IMR-90 (cell line): ENCODE results near the gene PCGF2. TPM values are rescaled to one million over a fixed set of nuclear protein-coding genes. Genes with fewer than 3 reads are reported as not detected.

Experiments used
- ATAC-seq: fragments of 200-7000 bp; cut with Tn5 transposase; 2 replicates; pipeline ENCODE4 v1.9.1; 2020; ENCODE audit warnings: low read depth, mild to moderate bottlenecking, moderate library complexity
- BruUV-seq: library from RNA; stranded (reverse); fragments of 400-500 nt; replicated peaks from 2 replicates; lab custom pipeline; 2021; lab: Mats Ljungman, UMichigan
- CTCF ChIA-PET: fragments of 300-600 bp; formaldehyde crosslinking; extraction: SDS; loops from one replicate; lab custom pipeline; 2021; ENCODE audit warnings: antibody characterized with exemption; lab: Yijun Ruan, JAX
- POLR2A ChIA-PET: fragments of 300-600 bp; sonication (Branson Sonifier 250); formaldehyde crosslinking; loops from one replicate; lab custom pipeline; 2022; ENCODE audit warnings: antibody characterized with exemption; ENCODE audit not compliant: unreplicated experiment; lab: Charles Lee
- DNase-seq: peaks from one replicate; pipeline ENCODE4 v3.0.0; 2013
- H2AFZ ChIP-seq: replicated peaks from 2 replicates; pipeline ENCODE3; 2013; ENCODE audit warnings: low read length, mild to moderate bottlenecking; ENCODE audit not compliant: poor library complexity
- H2AK5ac ChIP-seq: 2 replicates; pipeline ENCODE4 v1.6.1; 2013; ENCODE audit warnings: low read depth, low read length, inconsistent platforms
- H2AK9ac ChIP-seq: replicated peaks from 2 replicates; pipeline ENCODE3; 2013; ENCODE audit warnings: mild to moderate bottlenecking, low read depth, low read length, moderate library complexity; ENCODE audit not compliant: poor library complexity
- H2BK120ac ChIP-seq: 2 replicates; pipeline ENCODE4 v1.6.1; 2013; ENCODE audit warnings: low read depth, low read length, inconsistent platforms
- H2BK15ac ChIP-seq: 3 replicates; pipeline ENCODE4 v1.6.1; 2013; ENCODE audit warnings: low read depth, low read length, inconsistent platforms
- H2BK20ac ChIP-seq: 2 replicates; pipeline ENCODE4 v1.6.1; 2013; ENCODE audit warnings: low read depth, mild to moderate bottlenecking, inconsistent platforms, low read length, moderate library complexity
- H2BK5ac ChIP-seq: 2 replicates; pipeline ENCODE4 v1.6.1; 2013; ENCODE audit warnings: mild to moderate bottlenecking, low read depth, low read length, inconsistent platforms; ENCODE audit not compliant: poor library complexity, severe bottlenecking
- H3K14ac ChIP-seq: replicated peaks from 2 replicates; pipeline ENCODE4 v1.6.1; 2013; ENCODE audit warnings: low read depth, low read length, inconsistent platforms
- H3K18ac ChIP-seq: 2 replicates; pipeline ENCODE4 v1.6.1; 2013; ENCODE audit warnings: low read depth, low read length, control low read depth
- H3K23ac ChIP-seq: 2 replicates; pipeline ENCODE4 v1.6.1; 2013; ENCODE audit warnings: low read depth, low read length, inconsistent platforms
- H3K27ac ChIP-seq: 2 replicates; pipeline ENCODE4 v1.5.1; 2013; ENCODE audit warnings: mild to moderate bottlenecking, control low read depth, low read length; ENCODE audit not compliant: insufficient read depth
- H3K27me3 ChIP-seq: 2 replicates; pipeline ENCODE4 v1.6.1; 2013; ENCODE audit warnings: low read length; ENCODE audit not compliant: control insufficient read depth, insufficient read depth
- H3K36me3 ChIP-seq: 2 replicates; pipeline ENCODE4 v1.6.1; 2013; ENCODE audit warnings: low read length, mixed read lengths; ENCODE audit not compliant: control insufficient read depth, insufficient read depth
- H3K4ac ChIP-seq: 2 replicates; pipeline ENCODE4 v1.6.1; 2013; ENCODE audit warnings: low read depth, low read length, inconsistent platforms
- H3K4me1 ChIP-seq: 2 replicates; pipeline ENCODE4 v1.6.1; 2013; ENCODE audit warnings: low read length, mixed read lengths; ENCODE audit not compliant: control insufficient read depth, insufficient read depth
- H3K4me2 ChIP-seq: 2 replicates; pipeline ENCODE4 v1.6.1; 2013; ENCODE audit warnings: low read depth, mild to moderate bottlenecking, control low read depth, low read length, moderate library complexity
- H3K4me3 ChIP-seq: 2 replicates; pipeline ENCODE4 v1.5.1; 2013; ENCODE audit warnings: low read depth, mild to moderate bottlenecking, control low read depth, low read length, moderate library complexity; ENCODE audit not compliant: insufficient read depth
- H3K56ac ChIP-seq: 2 replicates; pipeline ENCODE4 v1.6.1; 2013; ENCODE audit warnings: low read length, inconsistent platforms; ENCODE audit not compliant: insufficient read depth; ENCODE audit errors: extremely low read depth
- H3K79me1 ChIP-seq, 2 experiments: 2 replicates each; pipeline ENCODE4 v1.6.1; 2013; ENCODE audit warnings: low read length in 2 of 2, inconsistent platforms in 1 of 2, low read depth in 1 of 2
- H3K9ac ChIP-seq: 2 replicates; pipeline ENCODE4 v1.6.1; 2013; ENCODE audit warnings: low read depth, low read length, control low read depth
- H3K9me1 ChIP-seq: 2 replicates; pipeline ENCODE4 v1.6.1; 2013; ENCODE audit warnings: low read length, inconsistent platforms; ENCODE audit not compliant: insufficient read depth
- H3K9me3 ChIP-seq: 2 replicates; pipeline ENCODE4 v1.6.1; 2013; ENCODE audit warnings: low read length; ENCODE audit not compliant: control insufficient read depth, insufficient read depth
- H4K20me1 ChIP-seq: 2 replicates; pipeline ENCODE4 v1.6.1; 2013; ENCODE audit warnings: low read length, inconsistent platforms; ENCODE audit not compliant: insufficient read depth
- H4K5ac ChIP-seq: 2 replicates; pipeline ENCODE4 v1.6.1; 2013; ENCODE audit warnings: mild to moderate bottlenecking, low read depth, low read length, control low read depth
- H4K8ac ChIP-seq, 2 experiments: 2 replicates each; pipeline ENCODE4 v1.6.1; 2013; ENCODE audit warnings: low read depth in 2 of 2, low read length in 2 of 2, control low read depth in 1 of 2, inconsistent platforms in 1 of 2
- H4K91ac ChIP-seq: 2 replicates; pipeline ENCODE4 v1.6.1; 2013; ENCODE audit warnings: low read depth, low read length, inconsistent platforms; ENCODE audit not compliant: insufficient read depth
- MAFK ChIP-seq: IDR thresholded peaks from 2 replicates; pipeline ENCODE4 v1.6.1; 2012; ENCODE audit warnings: low read depth, low read length, improper control_type of control experiment
- MAZ ChIP-seq: IDR thresholded peaks from 2 replicates; pipeline ENCODE4 v1.6.1; 2012; ENCODE audit warnings: low read depth, mild to moderate bottlenecking, low read length, improper control_type of control experiment, moderate library complexity, borderline replicate concordance
- POLR2A ChIP-seq: IDR thresholded peaks from 2 replicates; pipeline ENCODE4 v1.6.1; 2012; ENCODE audit warnings: mild to moderate bottlenecking, low read depth, low read length
- RAD21 ChIP-seq: IDR thresholded peaks from 2 replicates; pipeline ENCODE4 v1.6.1; 2012; ENCODE audit warnings: low read length, improper control_type of control experiment
- RFX5 ChIP-seq: IDR thresholded peaks from 2 replicates; pipeline ENCODE4 v1.8.0; 2012; ENCODE audit warnings: low read depth, mild to moderate bottlenecking, low read length, moderate library complexity
- WGBS, 2 experiments: methylation state at CpG; one replicate each; pipeline versions ENCODE4 v1.1.5 to v1.1.7; 2013; ENCODE audit warnings: missing lambda C conversion rate in 2 of 2; ENCODE audit not compliant: insufficient read length in 1 of 2; ENCODE audit errors: extremely low coverage in 2 of 2; 5-methylcytosine and 5-hydroxymethylcytosine counted together
- dilution Hi-C: fragments of 300-500 bp; cut with HindIII; formaldehyde crosslinking; loops from one replicate; pipeline ENCODE4 v1.14.3; 2018; ENCODE audit warnings: low sequenced_read_pairs; ENCODE audit not compliant: unreplicated experiment
- in situ Hi-C: fragments of 300-500 bp; cut with MboI; formaldehyde crosslinking; loops from 3 replicates; pipeline ENCODE4 v1.14.3; 2019; ENCODE audit warnings: low sequenced_read_pairs, inconsistent platforms, mixed read lengths
- intact Hi-C: fragments of 100-400 bp; cut with micrococcal nuclease; formaldehyde crosslinking; loops from 2 replicates; pipeline ENCODE4 v1.10.0; 2022
- polyA plus RNA-seq, 3 experiments: library from polyadenylated mRNA; depleted of rRNA; stranded (reverse); fragments of >200 nt; gene quantifications; 2 replicates each; pipeline ENCODE4 v1.2.3, GENCODE V29; 2012; ENCODE audit warnings: low replicate concordance in 1 of 3
- total RNA-seq: library from RNA; depleted of rRNA; stranded (reverse); fragments of >200 nt; gene quantifications from 2 replicates; pipeline ENCODE4 v1.2.3, GENCODE V29; 2012
- TF ChIP-seq, protein P1 (sequence below): conservative IDR thresholded peaks from 2 replicates; pipeline ENCODE4 v1.5.1; 2012; ENCODE audit warnings: mild to moderate bottlenecking, low read depth, low read length, improper control_type of control experiment

Gene PCGF2
- total and polyA plus RNA-seq, 2 of the 4 experiments (the other 2 are of a cell fraction), result 1.1 to 18.2 TPM

DNA sequence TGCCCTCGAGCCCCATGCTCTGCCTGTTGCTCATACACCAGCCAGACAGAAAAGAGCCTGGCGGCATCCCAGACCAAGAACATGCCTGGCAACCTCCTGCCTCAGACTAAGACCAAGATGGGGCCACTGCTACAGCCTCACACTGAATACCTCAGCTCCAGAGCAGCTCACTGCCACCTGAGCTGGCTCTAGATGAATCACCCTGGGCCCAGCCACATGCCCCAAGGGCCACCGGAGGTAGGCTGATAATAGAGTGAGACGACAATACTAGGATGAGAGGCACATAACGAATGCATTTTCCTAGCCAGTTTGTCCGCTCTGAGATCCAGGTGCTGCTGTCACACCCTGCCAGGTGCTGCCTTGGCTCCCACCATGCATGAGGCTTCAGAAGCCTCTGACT, 38.2 kb upstream of the PCGF2 start:
- no CpG with 5 or more reads among the region's 6 CpGs for WGBS, 2 experiments
- TF ChIP-seq, protein P1, sequence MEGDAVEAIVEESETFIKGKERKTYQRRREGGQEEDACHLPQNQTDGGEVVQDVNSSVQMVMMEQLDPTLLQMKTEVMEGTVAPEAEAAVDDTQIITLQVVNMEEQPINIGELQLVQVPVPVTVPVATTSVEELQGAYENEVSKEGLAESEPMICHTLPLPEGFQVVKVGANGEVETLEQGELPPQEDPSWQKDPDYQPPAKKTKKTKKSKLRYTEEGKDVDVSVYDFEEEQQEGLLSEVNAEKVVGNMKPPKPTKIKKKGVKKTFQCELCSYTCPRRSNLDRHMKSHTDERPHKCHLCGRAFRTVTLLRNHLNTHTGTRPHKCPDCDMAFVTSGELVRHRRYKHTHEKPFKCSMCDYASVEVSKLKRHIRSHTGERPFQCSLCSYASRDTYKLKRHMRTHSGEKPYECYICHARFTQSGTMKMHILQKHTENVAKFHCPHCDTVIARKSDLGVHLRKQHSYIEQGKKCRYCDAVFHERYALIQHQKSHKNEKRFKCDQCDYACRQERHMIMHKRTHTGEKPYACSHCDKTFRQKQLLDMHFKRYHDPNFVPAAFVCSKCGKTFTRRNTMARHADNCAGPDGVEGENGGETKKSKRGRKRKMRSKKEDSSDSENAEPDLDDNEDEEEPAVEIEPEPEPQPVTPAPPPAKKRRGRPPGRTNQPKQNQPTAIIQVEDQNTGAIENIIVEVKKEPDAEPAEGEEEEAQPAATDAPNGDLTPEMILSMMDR, result no peak
- TF ChIP-seq RFX5 (no peak), POLR2A (no peak), MAZ (no peak), MAFK (no peak), RAD21 (no peak)
- Histone ChIP-seq H2AK9ac (no peak overlapping the region), H3K27ac (no peak overlapping the region), H3K56ac (no peak overlapping the region), H3K14ac (no peak overlapping the region), H2AFZ (no peak overlapping the region), H3K27me3 (no peaks in the 10 kb centered on the region), H3K79me1 (peaks cover 17 to 57% of the 10 kb centered on the region in 2 experiments), H3K9ac (no peak overlapping the region), H2BK5ac (no peak overlapping the region), H3K23ac (no peak overlapping the region), H3K4me3 (no peak overlapping the region), H2BK20ac (no peak overlapping the region), H3K4me2 (no peak overlapping the region), H3K9me1 (peaks cover 9% of the 10 kb centered on the region), H3K4me1 (peaks cover 9% of the 10 kb centered on the region), H3K18ac (no peak overlapping the region), H3K36me3 (peaks cover 42% of the 10 kb centered on the region), H4K5ac (no peak overlapping the region), H2AK5ac (no peak overlapping the region), H3K9me3 (no peaks in the 10 kb centered on the region), H4K20me1 (peaks cover 27% of the 10 kb centered on the region), H4K8ac (no peak overlapping the region), H2BK15ac (no peak overlapping the region), H3K4ac (no peak overlapping the region), H2BK120ac (no peak overlapping the region), H4K91ac (no peak overlapping the region)
- ATAC-seq, result no peak
- CTCF ChIA-PET, result no interaction called here
- intact Hi-C loops, result no loop called here
- POLR2A ChIA-PET, result no interaction called here
- no peak for DNase-seq
- dilution Hi-C loops, result no loop called here
- in situ Hi-C loops, result no loop called here
- no TSS peak for BruUV-seq
